HepG2 (cell line): ENCODE measurements around the gene C21orf58. TPM values are rescaled to one million over a fixed set of nuclear protein-coding genes. Genes with fewer than 3 reads are reported as not detected.

Experiments used
- FIP1L1 ChIP-seq: fragments of 200-400 bp; formaldehyde crosslinking; IDR thresholded peaks from 2 replicates; pipeline ENCODE4 v1.6.1; 2018; ENCODE audit warnings: low read depth, mild to moderate bottlenecking, low read length, moderate library complexity, borderline replicate concordance; ENCODE audit not compliant: insufficient read depth
- FOXO4 ChIP-seq: sonication (generic); formaldehyde crosslinking; conservative IDR thresholded peaks from 2 replicates; pipeline ENCODE4 v1.8.1; 2023; ENCODE audit warnings: missing genetic modification reagents
- GATAD1 ChIP-seq: IDR thresholded peaks from 2 replicates; pipeline ENCODE4 v1.6.1; 2016; ENCODE audit warnings: missing genetic modification reagents, missing compliant biosample characterization
- GTF2F1 ChIP-seq: fragments of 150-350 bp; IDR thresholded peaks from 2 replicates; pipeline ENCODE4 v1.6.1; 2014; ENCODE audit warnings: low read length
- HOXA3 ChIP-seq: sonication (generic); formaldehyde crosslinking; IDR thresholded peaks from 2 replicates; pipeline ENCODE4 v1.5.0; 2020; ENCODE audit warnings: missing genetic modification reagents
- IKZF4 ChIP-seq: sonication (generic); formaldehyde crosslinking; IDR thresholded peaks from 2 replicates; pipeline ENCODE4 v1.5.1; 2020; ENCODE audit warnings: borderline replicate concordance, mild to moderate bottlenecking, low read depth, missing genetic modification reagents; ENCODE audit errors: not compliant biosample characterization
- KDM4B ChIP-seq: sonication (generic); formaldehyde crosslinking; IDR thresholded peaks from 2 replicates; pipeline ENCODE4 v1.4.0; 2020; ENCODE audit warnings: missing genetic modification reagents
- MAFK ChIP-seq, 2 experiments: IDR thresholded peaks in 1 of 2; conservative IDR thresholded peaks in 1 of 2; 2 replicates each; pipeline ENCODE4 v1.6.1; 2011; ENCODE audit warnings: improper control_type of control experiment in 2 of 2, low read length in 2 of 2
- MATR3 ChIP-seq: sonication (generic); formaldehyde crosslinking; IDR thresholded peaks from 2 replicates; pipeline ENCODE4 v1.4.0; 2020; ENCODE audit warnings: missing genetic modification reagents
- NFE2L2 ChIP-seq: fragments of 150-350 bp; IDR thresholded peaks from 2 replicates; pipeline ENCODE4 v1.6.1; 2014; ENCODE audit warnings: low read length
- ONECUT2 ChIP-seq: sonication (generic); formaldehyde crosslinking; IDR thresholded peaks from 2 replicates; pipeline ENCODE4 v1.4.0; 2020; ENCODE audit warnings: missing genetic modification reagents
- RFX3 ChIP-seq: IDR thresholded peaks from 2 replicates; pipeline ENCODE4 v1.6.1; 2016; ENCODE audit warnings: missing biosample characterization, missing genetic modification reagents
- THRA ChIP-seq: sonication (generic); formaldehyde crosslinking; IDR thresholded peaks from 2 replicates; pipeline ENCODE4 v1.4.0; 2020; ENCODE audit warnings: missing genetic modification reagents, borderline replicate concordance
- USF2 ChIP-seq, 2 experiments: sonication (generic) in 1 of 2; formaldehyde crosslinking in 1 of 2; IDR thresholded peaks; 2 replicates each; pipeline versions ENCODE4 v1.5.1 to v1.6.1; 2011 to 2020; ENCODE audit warnings: borderline replicate concordance in 1 of 2, low read depth in 1 of 2, low read length in 1 of 2, mild to moderate bottlenecking in 1 of 2, missing genetic modification reagents in 1 of 2, moderate library complexity in 1 of 2
- ZNF276 ChIP-seq: sonication (generic); formaldehyde crosslinking; IDR thresholded peaks from 2 replicates; pipeline ENCODE4 v1.4.0; 2020; ENCODE audit warnings: mild to moderate bottlenecking, low read depth, missing genetic modification reagents
- ZNF317 ChIP-seq: sonication (generic); formaldehyde crosslinking; IDR thresholded peaks from 2 replicates; pipeline ENCODE4 v1.5.0; 2020; ENCODE audit warnings: mild to moderate bottlenecking, missing genetic modification reagents
- ZNF343 ChIP-seq: sonication (generic); formaldehyde crosslinking; IDR thresholded peaks from 2 replicates; pipeline ENCODE4 v1.4.0; 2020; ENCODE audit warnings: mild to moderate bottlenecking, missing genetic modification reagents
- ZNF747 ChIP-seq: sonication (generic); formaldehyde crosslinking; IDR thresholded peaks from 2 replicates; pipeline ENCODE4 v1.8.1; 2023; ENCODE audit warnings: missing genetic modification reagents, mild to moderate bottlenecking, borderline replicate concordance
- ZNF883 ChIP-seq: sonication (generic); formaldehyde crosslinking; IDR thresholded peaks from 2 replicates; pipeline ENCODE4 v1.5.1; 2020; ENCODE audit warnings: mild to moderate bottlenecking, missing genetic modification reagents; ENCODE audit errors: not compliant biosample characterization
- polyA plus RNA-seq, 8 experiments: library from polyadenylated mRNA; depleted of rRNA in 3 of 8; stranded (reverse) in 7 of 8; unstranded in 1 of 8; fragments of >200 nt; fragmentation: Illumina TruSeq in 4 of 8; extraction: Trizol in 4 of 8; gene quantifications; 2 replicates each; pipeline versions ENCODE4 v1.2.1 to v1.2.3, GENCODE V29; 2011 to 2016; ENCODE audit warnings: low read depth in 4 of 8, missing spikeins in 1 of 8, mixed read lengths in 1 of 8; ENCODE audit not compliant: insufficient read depth in 1 of 8
- total RNA-seq, 5 experiments: library from RNA; depleted of rRNA; stranded (reverse); fragments of >200 nt; fragmentation: Illumina TruSeq; extraction: Trizol; gene quantifications; 2 replicates each; pipeline ENCODE4 v1.2.3, GENCODE V29; 2016; ENCODE audit warnings: low read depth in 1 of 5
- TF ChIP-seq, protein P1 (sequence below): sonication (generic); formaldehyde crosslinking; IDR thresholded peaks from 2 replicates; pipeline ENCODE4 v1.4.0; 2020; ENCODE audit warnings: missing genetic modification reagents

Gene C21orf58
- total and polyA plus RNA-seq, 2 of the 13 experiments (the other 11 are each of a cell fraction or from before 2014, with no cell fraction given), result 3.5 to 6.8 TPM

DNA sequence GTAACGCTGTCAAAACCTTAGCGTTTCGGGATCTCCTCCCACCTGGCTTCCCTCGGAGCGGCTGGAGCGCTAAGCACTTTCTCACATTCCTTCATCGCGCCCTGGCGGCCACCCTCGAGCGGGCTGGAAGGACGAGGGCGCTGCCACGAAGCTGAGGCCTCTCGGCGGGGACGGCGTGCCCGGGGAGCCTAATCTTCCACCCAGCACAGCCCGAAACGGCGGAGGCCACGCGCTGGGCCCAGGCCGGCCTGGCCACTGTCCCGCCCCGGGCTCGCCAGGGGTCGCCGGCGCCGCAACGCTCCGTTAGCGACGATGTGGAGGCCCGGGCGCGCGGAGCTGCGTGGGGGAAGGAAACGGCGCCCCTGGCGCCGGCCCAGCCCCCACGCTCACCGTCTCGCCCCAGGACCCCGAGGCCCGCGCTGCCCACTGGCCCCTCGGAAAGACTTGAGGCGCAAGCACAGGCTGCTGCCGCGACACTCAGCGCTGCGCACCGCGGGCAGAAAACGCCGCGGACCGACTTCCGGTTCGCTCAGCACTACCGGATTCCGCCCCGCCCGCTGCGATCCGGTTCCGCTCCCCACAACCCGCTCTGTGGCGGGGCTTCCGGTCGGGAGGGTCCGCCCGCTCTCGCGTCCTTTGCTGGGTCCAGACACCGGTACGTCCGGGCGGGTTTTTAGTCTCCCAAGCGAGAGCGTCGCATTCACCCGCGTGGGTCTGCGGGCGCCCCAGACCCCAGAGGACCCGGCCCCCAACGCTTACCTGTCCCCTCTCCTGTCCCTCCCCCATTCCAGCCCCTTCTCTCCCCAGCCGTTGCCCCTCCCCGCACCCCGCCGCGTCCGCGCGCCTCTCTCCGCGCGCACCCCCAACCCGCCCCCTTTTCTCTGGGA, 37.7 kb downstream of the C21orf58 start, which contains the start of gene YBEY (continued):
- TF ChIP-seq HOXA3 (CRISPR knock-in tag), result peak; percentile 82
- TF ChIP-seq FOXO4 (CRISPR knock-in tag), result no peak
- no peak for TF ChIP-seq ZNF276 (CRISPR knock-in tag)
- TF ChIP-seq, protein P1, sequence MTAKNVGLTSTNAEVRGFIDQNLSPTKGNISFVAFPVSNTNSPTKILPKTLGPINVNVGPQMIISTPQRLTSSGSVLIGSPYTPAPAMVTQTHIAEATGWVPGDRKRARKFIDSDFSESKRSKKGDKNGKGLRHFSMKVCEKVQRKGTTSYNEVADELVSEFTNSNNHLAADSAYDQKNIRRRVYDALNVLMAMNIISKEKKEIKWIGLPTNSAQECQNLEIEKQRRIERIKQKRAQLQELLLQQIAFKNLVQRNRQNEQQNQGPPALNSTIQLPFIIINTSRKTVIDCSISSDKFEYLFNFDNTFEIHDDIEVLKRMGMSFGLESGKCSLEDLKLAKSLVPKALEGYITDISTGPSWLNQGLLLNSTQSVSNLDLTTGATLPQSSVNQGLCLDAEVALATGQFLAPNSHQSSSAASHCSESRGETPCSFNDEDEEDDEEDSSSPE, result peak; percentile 77
- TF ChIP-seq RFX3 (CRISPR knock-in tag), result no peak
- TF ChIP-seq ZNF747 (CRISPR knock-in tag), result no peak
- TF ChIP-seq NFE2L2, result no peak
- no peak for TF ChIP-seq MATR3 (CRISPR knock-in tag)
- TF ChIP-seq ZNF883 (CRISPR knock-in tag), result peak; percentile 52
- TF ChIP-seq KDM4B, result 0 out of 2 replicates have a peak, but pooled peaks have one; percentile 76
- TF ChIP-seq IKZF4 (CRISPR knock-in tag), result peak; percentile 76
- TF ChIP-seq THRA (CRISPR knock-in tag), result 0 out of 2 replicates have a peak, but pooled peaks have one; percentile 31
- peak; percentile 96 for TF ChIP-seq GATAD1 (CRISPR knock-in tag)
- TF ChIP-seq ZNF317 (CRISPR knock-in tag), result 0 out of 2 replicates have a peak, but pooled peaks have one; percentile 12
- no peak for TF ChIP-seq USF2 (IDR thresholded peaks at IDR 0.05; ENCODE audit: low read depth, low read length)
- TF ChIP-seq USF2 (CRISPR knock-in tag; IDR thresholded peaks at IDR 0.05; ENCODE audit: borderline replicate concordance), result 0 out of 2 replicates have a peak, but pooled peaks have one; percentile 41
- TF ChIP-seq ZNF343, result peak; percentile 22; the same call in 1 of the 2 replicates
- TF ChIP-seq FIP1L1, result no peak
- no peak for TF ChIP-seq GTF2F1
- no peak for TF ChIP-seq MAFK (conservative IDR thresholded peaks at IDR 0.05 in 1 of 2, IDR thresholded peaks at IDR 0.05 in 1 of 2; ENCODE audit: low read length in 2 of 2)
- TF ChIP-seq ONECUT2, result no peak
